Cortex of kidney (tissue), 1 donor: ENCODE measurements around the gene PRR30.
"Not testable (repeated sequence)": the region's sequence is repeated elsewhere in the genome, so short reads cannot be mapped to it uniquely, and the experiment has no call there.

ENCODE experiments used
- DNase-seq: peaks from one replicate; lab custom pipeline; 2025; lab: John Stamatoyannopoulos, UW

PRR30 gene

GRCh38 chr2:27128668-27129571, 10.3 kb downstream of the PRR30 start:
- DNase-seq, result no peak

DNA sequence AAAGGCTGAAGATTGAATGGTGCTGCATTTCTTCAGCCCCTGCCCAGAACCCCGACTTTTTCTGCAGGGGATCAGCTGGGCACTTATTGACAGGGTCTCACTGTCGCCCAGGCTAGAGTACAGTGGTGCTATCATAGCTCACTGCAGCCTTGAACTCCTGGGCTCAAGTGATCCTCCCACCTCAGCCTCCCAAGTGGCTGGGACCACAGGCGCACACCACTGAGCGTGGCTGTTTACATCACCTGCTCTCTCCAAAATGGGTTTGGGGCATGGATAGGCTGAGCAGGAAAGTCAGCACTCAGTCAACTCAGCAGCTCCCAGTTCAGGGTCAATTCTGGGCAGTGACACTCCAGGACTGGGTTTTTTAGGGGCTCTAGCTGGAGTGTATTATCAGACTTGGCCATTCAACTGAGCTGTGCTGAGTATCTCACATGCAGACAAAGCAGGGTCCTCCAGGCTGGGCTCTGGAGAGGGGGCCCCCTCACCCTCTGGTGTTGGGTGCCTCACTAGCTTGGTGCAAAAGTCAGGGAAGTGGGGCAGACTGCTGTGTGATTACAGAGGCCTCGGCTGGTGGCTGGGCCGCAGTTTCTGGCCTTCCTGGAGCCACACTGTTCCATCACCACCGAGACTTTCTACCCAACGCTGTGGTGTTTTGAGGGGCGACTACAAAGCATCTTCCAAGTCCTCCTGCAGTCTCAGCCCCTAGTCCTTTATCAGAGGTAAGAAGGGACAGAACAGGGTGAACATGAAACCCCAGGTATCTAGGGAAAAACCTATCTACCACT, 11.1 kb downstream of the PRR30 start:
- DNase-seq, result no peak

DNA sequence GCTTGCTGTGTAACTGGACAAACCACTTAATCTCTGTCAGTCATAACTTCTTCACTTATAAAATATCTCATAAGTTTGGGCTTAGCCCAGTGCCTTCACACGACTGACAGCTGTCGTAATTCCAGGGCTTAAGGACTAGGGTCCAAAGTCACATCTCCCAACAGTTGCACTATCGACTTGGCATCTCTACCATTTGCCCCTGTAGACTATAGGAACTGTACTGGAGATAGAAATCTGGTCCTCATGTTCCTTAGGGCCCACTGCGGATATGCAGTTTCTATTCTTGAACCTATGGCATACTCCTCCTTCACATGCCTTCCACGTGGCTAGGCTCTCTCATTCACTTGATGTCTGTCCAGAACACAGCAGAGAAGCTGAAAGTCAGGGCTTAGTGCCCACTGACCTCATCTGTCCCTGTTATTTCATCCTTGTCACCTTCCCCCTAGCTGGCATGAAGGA, 12.9 kb downstream of the PRR30 start:
- no peak for DNase-seq

DNA sequence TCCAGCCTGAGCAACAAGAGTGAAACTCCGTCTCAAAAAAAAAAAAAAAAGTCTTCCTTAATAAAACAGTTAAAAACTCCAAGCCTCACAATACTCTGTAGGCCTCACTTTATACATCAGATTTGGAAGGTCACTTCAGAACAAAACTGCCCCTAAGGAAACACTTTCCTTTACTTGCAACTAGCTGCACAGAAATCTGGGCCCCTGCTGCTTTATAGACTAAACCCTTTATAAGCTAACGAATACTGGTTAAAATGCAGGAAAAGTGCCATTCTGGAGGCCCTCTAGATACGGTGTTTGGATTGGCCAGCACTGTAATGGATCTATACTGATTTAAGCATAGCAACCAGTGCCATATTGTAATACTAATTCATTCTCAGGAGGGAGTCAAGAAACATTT, 14.1 kb downstream of the PRR30 start:
- no peak for DNase-seq

GRCh38 chr2:27123302-27124150, 15.7 kb downstream of the PRR30 start, which contains the start of gene ABHD1:
Gene ABHD1 (plus strand): TSS chr2:27123815. CDS start chr2:27123949, 134 bp downstream.
- DNase-seq, result no peak

DNA sequence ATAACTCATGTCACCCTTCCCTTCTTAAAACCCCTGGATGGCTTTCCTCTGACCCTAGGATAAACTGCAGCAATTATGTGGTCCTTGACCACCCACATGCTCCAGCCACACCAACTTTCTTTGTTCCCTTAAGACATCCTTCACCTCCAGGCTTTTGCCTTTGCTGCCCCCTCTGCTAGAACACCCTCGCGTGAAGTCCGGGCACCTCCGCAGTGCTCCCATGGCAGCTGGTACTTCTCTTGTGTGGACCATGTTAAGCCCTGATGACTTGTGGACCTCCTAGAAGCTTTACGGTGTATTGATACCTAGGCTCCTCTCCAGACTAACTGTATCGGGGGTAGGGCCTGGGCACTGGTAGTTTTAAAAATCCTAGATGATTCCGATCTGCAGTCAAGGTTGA, 16.4 kb downstream of the PRR30 start:
- DNase-seq, result no peak

DNA sequence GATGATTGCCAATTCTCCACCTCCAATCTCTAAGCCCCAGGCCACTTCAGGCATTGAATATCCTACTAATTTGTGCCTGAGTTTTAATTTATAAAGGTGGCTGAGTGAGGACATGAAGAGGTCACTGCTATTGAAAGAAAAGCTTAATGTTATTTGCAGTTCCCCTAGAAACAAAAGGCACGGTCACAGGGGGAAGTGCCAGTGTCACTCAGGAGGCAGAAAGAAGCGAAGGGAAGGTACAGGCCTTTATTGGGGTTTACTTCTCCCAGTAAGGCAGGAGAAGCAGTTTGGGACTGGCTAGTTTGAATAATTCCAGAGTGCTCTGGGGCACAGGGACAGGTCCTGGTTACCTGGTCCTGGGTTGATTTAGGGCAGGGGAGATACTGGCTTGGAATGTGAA, 17.3 kb downstream of the PRR30 start:
- no peak for DNase-seq

DNA sequence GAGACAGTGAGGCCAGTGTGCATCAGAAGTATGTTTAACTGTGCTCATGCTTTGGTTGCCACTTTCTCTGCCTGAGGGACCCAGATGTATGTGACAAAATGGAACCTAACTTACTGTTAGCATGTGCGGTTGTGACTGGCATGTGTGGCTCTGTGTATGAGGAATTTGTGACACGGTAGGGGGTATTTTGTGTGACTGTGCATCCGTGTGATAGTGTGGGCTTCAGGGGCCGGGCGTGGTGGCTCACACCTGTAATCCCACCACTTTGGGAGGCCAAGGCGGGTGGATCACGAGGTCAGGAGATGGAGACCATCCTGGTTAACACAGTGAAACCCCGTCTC, 19.9 kb downstream of the PRR30 start:
- DNase-seq, result not testable (repeated sequence)

GRCh38 chr2:27118525-27119329, 20.5 kb downstream of the PRR30 start, which contains the start of gene CGREF1:
Gene CGREF1 (minus strand): TSS chr2:27119128. CDS start chr2:27104366, 14,762 bp downstream.
- DNase-seq, result no peak

- no peak for DNase-seq
Observed at GRCh38 chr2:27117995-27118524, 21.1 kb downstream of the PRR30 start.

DNA sequence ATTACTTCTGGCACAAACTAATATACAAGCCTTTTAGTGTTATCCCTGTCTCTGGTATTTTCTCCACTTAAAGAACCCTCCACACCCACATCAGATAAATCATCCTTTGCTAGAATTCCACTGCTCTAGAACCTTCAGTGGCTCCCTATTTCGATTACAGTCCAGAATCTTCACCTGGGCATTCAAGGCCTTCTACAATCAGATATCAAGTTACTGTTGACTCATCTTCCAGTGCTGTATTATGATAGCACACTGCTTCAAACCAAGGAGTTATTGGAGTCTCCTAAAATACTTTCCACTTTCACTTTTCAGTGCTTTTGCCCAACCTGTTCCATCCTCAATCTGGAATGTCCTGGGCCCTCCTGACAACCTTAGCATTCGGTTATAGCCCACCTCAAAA, 23.7 kb downstream of the PRR30 start:
- no peak for DNase-seq

DNA sequence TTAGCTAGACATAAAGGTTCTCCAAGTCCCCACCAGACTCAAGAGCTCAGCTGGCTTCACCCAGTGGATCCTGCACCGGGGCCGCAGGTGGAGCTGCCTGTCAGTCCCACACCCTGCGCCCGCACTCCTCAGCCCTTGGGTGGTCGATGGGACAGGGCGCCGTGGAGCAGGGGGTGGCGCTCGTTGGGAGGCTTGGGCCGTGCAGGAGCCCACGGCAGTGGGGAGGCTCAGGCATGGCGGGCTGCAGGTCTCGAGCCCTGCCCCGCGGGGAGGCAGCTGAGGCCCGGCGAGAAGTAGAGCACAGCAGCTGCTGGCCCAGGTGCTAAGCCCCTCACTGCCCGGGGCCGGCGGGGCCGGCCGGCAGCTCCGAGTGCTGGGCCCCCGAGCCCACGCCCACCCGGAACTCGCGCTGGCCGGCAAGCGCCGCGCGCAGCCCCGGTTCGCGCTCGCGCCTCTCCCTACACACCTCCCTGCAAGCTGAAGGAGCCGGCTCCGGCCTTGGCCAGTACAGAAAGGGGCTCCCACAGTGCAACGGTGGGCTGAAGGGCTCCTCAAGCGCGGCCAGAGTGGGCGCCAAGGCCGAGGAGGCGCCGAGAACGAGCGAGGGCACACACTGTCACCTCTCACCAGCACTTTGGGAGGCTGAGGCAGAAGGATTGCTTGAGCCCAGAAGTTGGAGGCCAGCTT, 27.7 kb downstream of the PRR30 start:
- DNase-seq, result not testable (repeated sequence)

- DNase-seq, result not testable (repeated sequence)
Observed at GRCh38 chr2:27110603-27111352, 28.4 kb downstream of the PRR30 start.

DNA sequence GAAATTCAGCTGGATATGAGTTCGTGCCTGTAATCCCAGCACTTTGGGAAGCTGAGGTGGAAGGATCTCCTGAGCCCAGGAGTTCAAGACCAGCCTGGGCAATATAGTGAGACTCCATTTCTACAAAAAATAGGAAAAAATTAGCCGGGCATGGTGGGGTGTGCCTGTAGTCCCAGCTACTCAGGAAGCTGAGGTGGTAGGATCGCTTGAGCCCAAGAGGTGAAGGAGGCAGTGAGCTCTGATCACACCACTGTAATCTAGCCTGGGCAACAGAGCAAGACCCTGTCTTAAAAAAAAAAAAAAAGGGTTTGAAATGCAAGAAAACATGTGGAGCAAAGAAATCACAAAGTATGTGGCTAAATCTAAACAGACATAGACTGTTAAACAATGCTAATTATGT, 30.1 kb downstream of the PRR30 start:
- DNase-seq, result no peak

DNA sequence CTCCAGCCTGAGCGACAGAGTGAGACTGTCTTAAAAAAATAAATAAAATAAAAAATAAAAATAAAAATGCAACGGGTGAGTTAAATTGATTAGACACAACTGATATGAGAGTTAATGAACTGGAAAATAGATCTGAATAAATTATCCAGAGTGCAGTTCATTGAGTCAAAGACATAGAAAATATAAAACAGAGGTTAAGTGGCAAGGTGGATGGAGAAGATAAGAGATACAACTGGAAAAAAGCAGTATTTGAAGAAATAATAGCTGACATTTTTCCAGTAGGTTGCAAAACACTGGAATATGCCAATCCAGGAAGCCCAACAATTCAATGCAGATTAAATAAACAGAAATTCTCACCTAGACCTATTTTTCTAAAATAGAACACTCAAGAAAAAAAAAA, 31.0 kb downstream of the PRR30 start:
- DNase-seq, result no peak

DNA sequence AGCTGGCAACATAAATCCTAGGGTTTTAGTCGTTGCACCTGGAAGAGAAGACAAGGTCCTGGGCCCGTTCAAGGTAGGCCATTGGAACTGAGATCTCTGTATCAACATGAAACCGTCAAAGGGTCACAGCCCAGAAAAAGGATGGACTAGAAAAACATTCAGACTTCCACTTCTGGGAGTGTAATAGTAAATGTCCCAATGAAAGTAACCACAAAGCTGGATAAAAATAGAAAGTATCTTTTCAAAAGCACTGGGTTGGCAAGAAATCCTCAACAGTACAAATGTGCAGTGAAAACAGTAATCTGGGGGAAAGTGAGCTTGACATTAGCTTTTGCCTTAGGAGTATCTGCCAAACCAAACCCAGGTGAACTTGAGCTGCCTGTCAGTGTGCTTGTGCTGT, 33.2 kb downstream of the PRR30 start:
- no peak for DNase-seq

DNA sequence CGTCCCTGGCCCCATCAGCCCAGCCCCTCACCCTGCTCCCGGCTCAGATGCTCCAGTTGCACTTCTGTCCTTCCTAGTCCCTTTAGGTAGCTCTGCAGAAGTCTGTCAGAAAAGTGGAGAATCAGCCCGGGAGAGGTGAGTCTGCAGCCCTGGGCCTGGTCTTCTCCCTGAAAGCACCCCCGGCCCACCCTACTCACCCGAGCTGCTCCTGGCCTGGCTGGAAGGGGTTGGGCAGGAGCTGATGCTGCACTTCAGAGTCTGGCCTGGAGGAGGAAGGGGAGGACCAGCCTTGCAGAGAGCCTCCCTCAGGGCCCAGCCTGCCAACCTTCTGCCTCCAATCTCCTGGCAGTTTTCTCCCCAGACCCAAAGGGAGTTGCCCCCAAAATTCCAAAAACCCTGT, 36.9 kb downstream of the PRR30 start:
- no peak for DNase-seq

DNA sequence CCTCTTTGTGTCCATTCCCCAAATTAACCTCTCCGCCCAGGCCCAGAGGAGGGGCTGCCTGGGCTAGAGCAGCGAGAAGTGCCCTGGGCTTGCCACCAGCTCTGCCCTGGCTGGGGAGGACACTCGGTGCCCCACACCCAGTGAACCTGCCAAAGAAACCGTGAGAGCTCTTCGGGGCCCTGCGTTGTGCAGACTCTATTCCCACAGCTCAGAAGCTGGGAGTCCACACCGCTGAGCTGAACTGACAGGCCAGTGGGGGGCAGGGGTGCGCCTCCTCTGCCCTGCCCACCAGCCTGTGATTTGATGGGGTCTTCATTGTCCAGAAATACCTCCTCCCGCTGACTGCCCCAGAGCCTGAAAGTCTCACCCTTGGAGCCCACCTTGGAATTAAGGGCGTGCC, 39.2 kb downstream of the PRR30 start:
- no peak for DNase-seq

DNA sequence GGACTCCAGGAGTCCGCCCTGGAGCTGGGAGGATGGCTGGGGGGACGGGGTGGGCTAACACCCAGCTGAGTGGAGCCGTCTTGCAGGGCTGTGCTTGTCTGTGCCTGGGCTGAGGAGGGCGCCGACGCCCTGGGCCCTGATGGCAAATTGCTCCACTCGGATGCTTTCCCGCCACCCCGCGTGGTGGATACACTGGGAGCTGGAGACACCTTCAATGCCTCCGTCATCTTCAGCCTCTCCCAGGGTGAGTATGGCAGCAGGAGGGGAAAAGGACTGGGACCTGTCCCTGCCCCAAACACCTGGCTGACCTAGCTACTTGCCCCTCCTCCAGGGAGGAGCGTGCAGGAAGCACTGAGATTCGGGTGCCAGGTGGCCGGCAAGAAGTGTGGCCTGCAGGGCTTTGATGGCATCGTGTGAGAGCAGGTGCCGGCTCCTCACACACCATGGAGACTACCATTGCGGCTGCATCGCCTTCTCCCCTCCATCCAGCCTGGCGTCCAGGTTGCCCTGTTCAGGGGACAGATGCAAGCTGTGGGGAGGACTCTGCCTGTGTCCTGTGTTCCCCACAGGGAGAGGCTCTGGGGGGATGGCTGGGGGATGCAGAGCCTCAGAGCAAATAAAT, 39.8 kb downstream of the PRR30 start:
- no peak for DNase-seq
